Activated B cell treated with CpG ODN at 0.5 μM for 24 hours (primary cell): ENCODE data around the gene TMEM176B. TPM values are rescaled to one million over a fixed set of nuclear protein-coding genes. Genes with fewer than 3 reads are reported as not detected.

ENCODE experiments used
- ATAC-seq: fragments of 200-7000 bp; cut with Tn5 transposase; one replicate; pipeline ENCODE4 v1.10.0; 2021; ENCODE audit warnings: low read depth, mild to moderate bottlenecking, moderate library complexity
- CTCF ChIA-PET: fragments of 350-600 bp; sonication (Branson Sonifier 250); formaldehyde crosslinking; loops from one replicate; lab custom pipeline; 2021; ENCODE audit warnings: antibody characterized with exemption; lab: Charles Lee
- POLR2A ChIA-PET: fragments of 350-600 bp; sonication (Branson Sonifier 250); formaldehyde crosslinking; loops from one replicate; lab custom pipeline; 2021; ENCODE audit warnings: antibody characterized with exemption; lab: Charles Lee
- DNase-seq: peaks from one replicate; pipeline ENCODE4 v3.0.0; 2022
- H3K27ac Mint-ChIP-seq: one replicate; pipeline ENCODE4 v1.8.0; 2020; ENCODE audit warnings: mixed read lengths
- H3K27me3 Mint-ChIP-seq: one replicate; pipeline ENCODE4 v1.8.0; 2021; ENCODE audit warnings: mixed read lengths
- H3K36me3 Mint-ChIP-seq: one replicate; pipeline ENCODE4 v1.8.0; 2021; ENCODE audit warnings: low read depth, mixed read lengths
- H3K4me1 Mint-ChIP-seq: one replicate; pipeline ENCODE4 v1.8.0; 2021; ENCODE audit warnings: mixed read lengths
- H3K4me3 Mint-ChIP-seq: one replicate; pipeline ENCODE4 v1.8.0; 2020; ENCODE audit warnings: mild to moderate bottlenecking, mixed read lengths
- H3K9me3 Mint-ChIP-seq: one replicate; pipeline ENCODE4 v1.8.0; 2020; ENCODE audit warnings: mixed read lengths
- intact Hi-C: fragments of 100-400 bp; cut with micrococcal nuclease; formaldehyde crosslinking; loops from one replicate; pipeline ENCODE4 v1.15.1; 2024
- total RNA-seq: library from RNA; stranded (reverse); gene quantifications from 2 replicates; pipeline ENCODE4 v1.2.3, GENCODE V29; 2022
- TF ChIP-seq, protein P1 (sequence below): fragments of 200-600 bp; IDR thresholded peaks from one replicate; pipeline ENCODE4 v1.8.0; 2022; ENCODE audit warnings: antibody characterized with exemption, mild to moderate bottlenecking

TMEM176B gene
- total RNA-seq, 1 donor from 2014 or later: 0.47 TPM

- Mint-ChIP-seq H3K27ac (no peak overlapping the region), H3K36me3 (no peaks in the 10 kb centered on the region), H3K9me3 (no peaks in the 10 kb centered on the region), H3K4me3 (no peak overlapping the region), H3K4me1 (peaks cover 7% of the 10 kb centered on the region), H3K27me3 (peaks cover 14% of the 10 kb centered on the region)
- intact Hi-C loops: no loop called here
- ChIA-PET POLR2A (no interaction called here), CTCF (interaction anchor here (1.9 kb wide), 1 partner anchor 10 kb away, joined by 5 read pairs; no protein-coding TSS in a partner anchor)
- DNase-seq: no peak
- no peak for ATAC-seq
- TF ChIP-seq, protein P1, sequence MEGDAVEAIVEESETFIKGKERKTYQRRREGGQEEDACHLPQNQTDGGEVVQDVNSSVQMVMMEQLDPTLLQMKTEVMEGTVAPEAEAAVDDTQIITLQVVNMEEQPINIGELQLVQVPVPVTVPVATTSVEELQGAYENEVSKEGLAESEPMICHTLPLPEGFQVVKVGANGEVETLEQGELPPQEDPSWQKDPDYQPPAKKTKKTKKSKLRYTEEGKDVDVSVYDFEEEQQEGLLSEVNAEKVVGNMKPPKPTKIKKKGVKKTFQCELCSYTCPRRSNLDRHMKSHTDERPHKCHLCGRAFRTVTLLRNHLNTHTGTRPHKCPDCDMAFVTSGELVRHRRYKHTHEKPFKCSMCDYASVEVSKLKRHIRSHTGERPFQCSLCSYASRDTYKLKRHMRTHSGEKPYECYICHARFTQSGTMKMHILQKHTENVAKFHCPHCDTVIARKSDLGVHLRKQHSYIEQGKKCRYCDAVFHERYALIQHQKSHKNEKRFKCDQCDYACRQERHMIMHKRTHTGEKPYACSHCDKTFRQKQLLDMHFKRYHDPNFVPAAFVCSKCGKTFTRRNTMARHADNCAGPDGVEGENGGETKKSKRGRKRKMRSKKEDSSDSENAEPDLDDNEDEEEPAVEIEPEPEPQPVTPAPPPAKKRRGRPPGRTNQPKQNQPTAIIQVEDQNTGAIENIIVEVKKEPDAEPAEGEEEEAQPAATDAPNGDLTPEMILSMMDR: no peak
Observed at GRCh38 chr7:150788474-150789269, 11.5 kb downstream of the TMEM176B start.

- TF ChIP-seq, protein P1: no peak
- Mint-ChIP-seq H3K36me3 (no peaks in the 10 kb centered on the region), H3K4me3 (no peak overlapping the region), H3K4me1 (peaks cover 7% of the 10 kb centered on the region), H3K9me3 (no peaks in the 10 kb centered on the region), H3K27ac (no peak overlapping the region), H3K27me3 (peaks cover 17% of the 10 kb centered on the region)
- CTCF ChIA-PET: interaction anchor here (1.9 kb wide), 1 partner anchor 9 kb away, joined by 5 read pairs; no protein-coding TSS in a partner anchor
- ATAC-seq (no peak), DNase-seq (no peak)
- intact Hi-C loops: no loop called here
- POLR2A ChIA-PET: no interaction called here
Observed at GRCh38 chr7:150787321-150788281, 12.6 kb downstream of the TMEM176B start.

DNA sequence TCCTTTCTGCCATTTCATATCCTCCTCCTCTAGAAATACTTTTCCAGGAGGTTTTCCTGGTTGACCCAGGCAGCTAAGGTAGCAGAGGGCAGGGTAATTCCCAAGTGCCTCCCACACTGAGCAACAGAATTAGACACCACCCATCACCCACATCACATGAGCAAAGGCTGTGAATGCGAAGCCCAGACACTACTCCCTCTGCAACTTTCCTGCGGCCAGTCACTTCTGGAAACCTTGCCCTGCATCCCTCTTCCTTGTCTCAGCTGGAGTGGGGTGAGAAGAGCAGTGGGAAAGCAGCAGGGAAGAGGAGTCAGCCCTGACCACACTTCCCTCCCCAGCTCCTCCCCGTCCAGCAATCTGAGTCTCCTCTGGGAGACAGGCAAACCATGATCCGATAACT lies 15.2 kb downstream of the TMEM176B start:
- Mint-ChIP-seq H3K36me3 (no peaks in the 10 kb centered on the region), H3K27me3 (peaks cover 20% of the 10 kb centered on the region), H3K4me1 (peaks cover 7% of the 10 kb centered on the region), H3K4me3 (no peak overlapping the region), H3K27ac (no peak overlapping the region), H3K9me3 (no peaks in the 10 kb centered on the region)
- DNase-seq (no peak), ATAC-seq (no peak)
- TF ChIP-seq, protein P1: no peak
- CTCF ChIA-PET: no interaction called here
- intact Hi-C loops: no loop called here
- POLR2A ChIA-PET: interaction anchor here (0.5 kb wide), 1 partner anchor 354 kb away, joined by 4 read pairs; no protein-coding TSS in a partner anchor

GRCh38 chr7:150784120-150784736 lies 15.9 kb downstream of the TMEM176B start:
- ATAC-seq (no peak), DNase-seq (no peak)
- Mint-ChIP-seq H3K27me3 (peaks cover 20% of the 10 kb centered on the region), H3K4me3 (no peak overlapping the region), H3K27ac (no peak overlapping the region), H3K9me3 (no peaks in the 10 kb centered on the region), H3K36me3 (no peaks in the 10 kb centered on the region), H3K4me1 (peaks cover 7% of the 10 kb centered on the region)
- TF ChIP-seq, protein P1: no peak
- ChIA-PET CTCF (no interaction called here), POLR2A (no interaction called here)
- intact Hi-C loops: no loop called here
